K562 (cell line): ENCODE data around the gene PFKFB2. TPM values are rescaled to one million over a fixed set of nuclear protein-coding genes. Genes with fewer than 3 reads are reported as not detected.

ENCODE experiments used
- CREM ChIP-seq: IDR thresholded peaks from 2 replicates; pipeline ENCODE4 v1.6.1; 2014; ENCODE audit warnings: antibody characterized with exemption, low read depth
- E4F1 ChIP-seq: fragments of 250-450 bp; sonication (Bioruptor Pico); IDR thresholded peaks from 2 replicates; pipeline ENCODE4 v1.5.0; 2021; ENCODE audit warnings: mild to moderate bottlenecking, borderline replicate concordance
- FOXJ2 ChIP-seq: fragments of 200-800 bp; sonication (Bioruptor generic); IDR thresholded peaks from 2 replicates; pipeline ENCODE4 v1.6.1; 2016; ENCODE audit warnings: missing genetic modification characterization, missing compliant biosample characterization
- GTF2E2 ChIP-seq: fragments of 200-800 bp; sonication (Bioruptor generic); IDR thresholded peaks from 2 replicates; pipeline ENCODE4 v1.6.1; 2016; ENCODE audit warnings: missing genetic modification characterization, missing compliant biosample characterization
- HNRNPLL ChIP-seq: fragments of 200-400 bp; formaldehyde crosslinking; IDR thresholded peaks from 2 replicates; pipeline ENCODE4 v1.6.1; 2017; ENCODE audit warnings: low read length, low read depth, mild to moderate bottlenecking; ENCODE audit not compliant: poor library complexity, severe bottlenecking
- NFATC3 ChIP-seq: fragments of 450-650 bp; IDR thresholded peaks from 2 replicates; pipeline ENCODE4 v1.6.1; 2017; ENCODE audit warnings: mild to moderate bottlenecking
- OTX1 ChIP-seq: fragments of 450-650 bp; formaldehyde crosslinking; IDR thresholded peaks from 2 replicates; pipeline ENCODE4 v1.4.0; 2022; ENCODE audit warnings: mild to moderate bottlenecking
- PHB ChIP-seq: fragments of 250-450 bp; sonication (Bioruptor Pico); IDR thresholded peaks from 2 replicates; pipeline ENCODE4 v1.5.0; 2021
- RB1 ChIP-seq: fragments of 450-650 bp; IDR thresholded peaks from 2 replicates; pipeline ENCODE4 v1.6.1; 2017; ENCODE audit warnings: low read depth, mild to moderate bottlenecking
- RBFOX2 ChIP-seq: fragments of 200-400 bp; formaldehyde crosslinking; IDR thresholded peaks from 2 replicates; pipeline ENCODE4 v1.6.1; 2017; ENCODE audit warnings: low read depth, mild to moderate bottlenecking, low read length, moderate library complexity
- SRSF9 ChIP-seq: fragments of 200-400 bp; formaldehyde crosslinking; IDR thresholded peaks from 2 replicates; pipeline ENCODE4 v1.6.1; 2017; ENCODE audit warnings: low read depth, low read length, borderline replicate concordance
- ZFP30 ChIP-seq: fragments of 250-450 bp; sonication (Bioruptor Pico); IDR thresholded peaks from 2 replicates; pipeline ENCODE4 v1.8.0; 2022; ENCODE audit warnings: moderate library complexity, mild to moderate bottlenecking, inconsistent platforms, borderline replicate concordance
- ZNF639 ChIP-seq, 2 experiments: fragments of 200-800 bp in 1 of 2; sonication (Bioruptor generic) in 1 of 2; sonication (generic) in 1 of 2; formaldehyde crosslinking in 1 of 2; IDR thresholded peaks in 1 of 2; conservative IDR thresholded peaks in 1 of 2; 2 replicates each; pipeline versions ENCODE4 v1.5.0 to v1.6.1; 2016 to 2020; ENCODE audit warnings: missing compliant biosample characterization in 1 of 2, missing genetic modification characterization in 1 of 2, missing genetic modification reagents in 1 of 2
- ZNF695 ChIP-seq: fragments of 450-650 bp; formaldehyde crosslinking; IDR thresholded peaks from 2 replicates; pipeline ENCODE4 v1.4.0; 2020; ENCODE audit warnings: mild to moderate bottlenecking, moderate library complexity
- polyA plus RNA-seq, 8 experiments: library from polyadenylated mRNA; depleted of rRNA in 4 of 8; stranded (reverse) in 5 of 8; unstranded in 3 of 8; fragments of >200 nt; fragmentation: Nextera tagmentation in 2 of 8; fragmentation: Illumina TruSeq in 1 of 8; extraction: Ambion mirVana in 2 of 8; extraction: Trizol in 1 of 8; gene quantifications; 2 replicates each; pipeline versions ENCODE4 v1.2.1 to v1.2.3, GENCODE V29; 2011 to 2014; ENCODE audit warnings: inconsistent platforms in 1 of 8, missing spikeins in 1 of 8
- total RNA-seq, 7 experiments: library from RNA; depleted of rRNA in 6 of 7; stranded (reverse); fragments of >200 nt in 6 of 7; fragmentation: Illumina TruSeq in 2 of 7; extraction: Trizol in 2 of 7; gene quantifications; 2 replicates each; pipeline versions ENCODE4 v1.2.1 to v1.2.3, GENCODE V29; 2011 to 2021; ENCODE audit warnings: low replicate concordance in 1 of 7
- TF ChIP-seq, protein P1 (sequence below): fragments of 250-450 bp; sonication (Bioruptor Pico); IDR thresholded peaks from 2 replicates; pipeline ENCODE4 v1.8.0; 2022; ENCODE audit warnings: moderate library complexity, mild to moderate bottlenecking, inconsistent platforms
- TF ChIP-seq, protein P2 (sequence below): fragments of 250-450 bp; sonication (Bioruptor Pico); IDR thresholded peaks from 2 replicates; pipeline ENCODE4 v1.4.0; 2020; ENCODE audit warnings: mild to moderate bottlenecking, moderate library complexity, borderline replicate concordance
- TF ChIP-seq, protein P3 (sequence below): fragments of 450-650 bp; formaldehyde crosslinking; IDR thresholded peaks from 2 replicates; pipeline ENCODE4 v1.4.0; 2020; ENCODE audit warnings: mild to moderate bottlenecking, moderate library complexity

Gene PFKFB2
- total and polyA plus RNA-seq, 9 of the 15 experiments (the other 6 are each of a cell fraction or from before 2014, with no cell fraction given): 6.9 to 26.0 (median 16.4) TPM

DNA sequence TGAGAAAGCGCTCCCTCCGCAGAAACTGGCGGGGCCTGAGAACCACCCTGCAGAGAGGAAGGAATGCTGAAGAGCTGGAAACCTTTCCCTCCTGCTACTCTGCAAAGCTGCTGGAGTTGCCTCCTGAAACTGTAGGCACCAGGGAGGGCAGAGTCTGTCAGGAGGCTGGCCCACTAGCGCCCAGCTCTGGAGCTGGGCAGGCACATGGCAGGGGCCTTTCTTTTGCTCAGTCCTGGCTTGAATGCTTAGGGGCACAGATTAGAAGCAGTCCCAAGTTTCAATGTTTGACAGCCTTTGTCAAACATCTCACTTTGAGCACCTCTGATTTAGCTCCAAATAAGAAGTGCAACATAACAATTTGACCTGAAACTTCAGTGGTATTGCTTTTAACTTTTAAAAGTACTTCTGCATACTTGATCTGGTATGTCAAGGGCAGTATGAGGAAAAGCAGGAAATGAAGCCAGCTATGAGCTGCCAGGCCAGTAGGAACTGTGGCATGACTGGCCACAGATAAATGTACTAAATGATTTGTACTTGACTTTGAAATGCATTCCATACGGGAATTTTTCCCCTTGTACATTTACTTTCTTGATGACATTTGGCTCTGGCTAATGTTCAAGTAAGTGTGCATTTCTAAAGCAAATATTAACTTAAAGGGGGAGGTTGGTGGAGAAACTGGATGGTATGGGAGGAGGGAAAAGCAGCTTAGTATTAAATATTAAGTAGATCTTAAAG, 27.8 kb upstream of the PFKFB2 start (continued):
- TF ChIP-seq FOXJ2 (tag) (no peak; the same call in 1 of the 2 replicates), GTF2E2 (tag) (no peak; the same call in 1 of the 2 replicates), ZNF639 (CRISPR knock-in tag; conservative IDR thresholded peaks at IDR 0.05 in 1 of 2, IDR thresholded peaks at IDR 0.05 in 1 of 2) (peak in 1 of 2 experiments; percentile 74; a peak in 2 of 4 replicates), ZNF695 (CRISPR knock-in tag) (no peak), SRSF9 (no peak), ZFP30 (no peak), OTX1 (CRISPR knock-in tag) (no peak), RBFOX2 (no peak), PHB (no peak), NFATC3 (0 out of 2 replicates have a peak, but pooled peaks have one; percentile 55), CREM (no peak), E4F1 (0 out of 2 replicates have a peak, but pooled peaks have one; percentile 13), HNRNPLL (peak; percentile 46), RB1 (0 out of 2 replicates have a peak, but pooled peaks have one; percentile 15)
- TF ChIP-seq, protein P1, sequence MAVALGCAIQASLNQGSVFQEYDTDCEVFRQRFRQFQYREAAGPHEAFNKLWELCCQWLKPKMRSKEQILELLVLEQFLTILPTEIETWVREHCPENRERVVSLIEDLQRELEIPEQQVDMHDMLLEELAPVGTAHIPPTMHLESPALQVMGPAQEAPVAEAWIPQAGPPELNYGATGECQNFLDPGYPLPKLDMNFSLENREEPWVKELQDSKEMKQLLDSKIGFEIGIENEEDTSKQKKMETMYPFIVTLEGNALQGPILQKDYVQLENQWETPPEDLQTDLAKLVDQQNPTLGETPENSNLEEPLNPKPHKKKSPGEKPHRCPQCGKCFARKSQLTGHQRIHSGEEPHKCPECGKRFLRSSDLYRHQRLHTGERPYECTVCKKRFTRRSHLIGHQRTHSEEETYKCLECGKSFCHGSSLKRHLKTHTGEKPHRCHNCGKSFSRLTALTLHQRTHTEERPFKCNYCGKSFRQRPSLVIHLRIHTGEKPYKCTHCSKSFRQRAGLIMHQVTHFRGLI (CRISPR knock-in tag): peak; percentile 81
- TF ChIP-seq, protein P2, sequence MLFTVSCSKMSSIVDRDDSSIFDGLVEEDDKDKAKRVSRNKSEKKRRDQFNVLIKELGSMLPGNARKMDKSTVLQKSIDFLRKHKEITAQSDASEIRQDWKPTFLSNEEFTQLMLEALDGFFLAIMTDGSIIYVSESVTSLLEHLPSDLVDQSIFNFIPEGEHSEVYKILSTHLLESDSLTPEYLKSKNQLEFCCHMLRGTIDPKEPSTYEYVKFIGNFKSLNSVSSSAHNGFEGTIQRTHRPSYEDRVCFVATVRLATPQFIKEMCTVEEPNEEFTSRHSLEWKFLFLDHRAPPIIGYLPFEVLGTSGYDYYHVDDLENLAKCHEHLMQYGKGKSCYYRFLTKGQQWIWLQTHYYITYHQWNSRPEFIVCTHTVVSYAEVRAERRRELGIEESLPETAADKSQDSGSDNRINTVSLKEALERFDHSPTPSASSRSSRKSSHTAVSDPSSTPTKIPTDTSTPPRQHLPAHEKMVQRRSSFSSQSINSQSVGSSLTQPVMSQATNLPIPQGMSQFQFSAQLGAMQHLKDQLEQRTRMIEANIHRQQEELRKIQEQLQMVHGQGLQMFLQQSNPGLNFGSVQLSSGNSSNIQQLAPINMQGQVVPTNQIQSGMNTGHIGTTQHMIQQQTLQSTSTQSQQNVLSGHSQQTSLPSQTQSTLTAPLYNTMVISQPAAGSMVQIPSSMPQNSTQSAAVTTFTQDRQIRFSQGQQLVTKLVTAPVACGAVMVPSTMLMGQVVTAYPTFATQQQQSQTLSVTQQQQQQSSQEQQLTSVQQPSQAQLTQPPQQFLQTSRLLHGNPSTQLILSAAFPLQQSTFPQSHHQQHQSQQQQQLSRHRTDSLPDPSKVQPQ (CRISPR knock-in tag): peak; percentile 89; the same call in 1 of the 2 replicates
- TF ChIP-seq, protein P3, sequence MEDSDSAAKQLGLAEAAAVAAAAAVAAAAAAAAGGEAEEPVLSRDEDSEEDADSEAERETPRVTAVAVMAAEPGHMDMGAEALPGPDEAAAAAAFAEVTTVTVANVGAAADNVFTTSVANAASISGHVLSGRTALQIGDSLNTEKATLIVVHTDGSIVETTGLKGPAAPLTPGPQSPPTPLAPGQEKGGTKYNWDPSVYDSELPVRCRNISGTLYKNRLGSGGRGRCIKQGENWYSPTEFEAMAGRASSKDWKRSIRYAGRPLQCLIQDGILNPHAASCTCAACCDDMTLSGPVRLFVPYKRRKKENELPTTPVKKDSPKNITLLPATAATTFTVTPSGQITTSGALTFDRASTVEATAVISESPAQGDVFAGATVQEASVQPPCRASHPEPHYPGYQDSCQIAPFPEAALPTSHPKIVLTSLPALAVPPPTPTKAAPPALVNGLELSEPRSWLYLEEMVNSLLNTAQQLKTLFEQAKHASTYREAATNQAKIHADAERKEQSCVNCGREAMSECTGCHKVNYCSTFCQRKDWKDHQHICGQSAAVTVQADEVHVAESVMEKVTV (CRISPR knock-in tag): peak; percentile 6; the same call in 1 of the 2 replicates
